ENCODE results near the gene SCAP.

SCAP gene

GRCh38 chr3:47407896-47408838 is 67.6 kb downstream of the SCAP start:
- TF ChIP-seq GATA3 (IDR thresholded peaks at IDR 0.05; ENCODE audit: low read depth, low read length) (no peak), GATA2 (IDR thresholded peaks at IDR 0.05; ENCODE audit: low read depth, low read length) (no peak)

- TF ChIP-seq GATA2 (IDR thresholded peaks at IDR 0.05; ENCODE audit: low read depth, low read length), result no peak
- TF ChIP-seq GATA3 (IDR thresholded peaks at IDR 0.05; ENCODE audit: low read depth, low read length), result no peak
Observed at GRCh38 chr3:47407237-47407636, 68.5 kb downstream of the SCAP start.

- TF ChIP-seq GATA3 (IDR thresholded peaks at IDR 0.05; ENCODE audit: low read depth, low read length) (no peak), GATA2 (IDR thresholded peaks at IDR 0.05; ENCODE audit: low read depth, low read length) (no peak)
Observed at GRCh38 chr3:47406762-47407149, 69.0 kb downstream of the SCAP start.

- TF ChIP-seq GATA3 (IDR thresholded peaks at IDR 0.05; ENCODE audit: low read depth, low read length) (no peak), GATA2 (IDR thresholded peaks at IDR 0.05; ENCODE audit: low read depth, low read length) (no peak)
Observed at GRCh38 chr3:47405820-47406761, 69.7 kb downstream of the SCAP start.

- no peak for TF ChIP-seq GATA2 (IDR thresholded peaks at IDR 0.05; ENCODE audit: low read depth, low read length)
- TF ChIP-seq GATA3 (IDR thresholded peaks at IDR 0.05; ENCODE audit: low read depth, low read length), result no peak
Observed at GRCh38 chr3:47404955-47405790, 70.6 kb downstream of the SCAP start.

GRCh38 chr3:47404431-47404876 is 71.3 kb downstream of the SCAP start:
- no peak for TF ChIP-seq GATA3 (IDR thresholded peaks at IDR 0.05; ENCODE audit: low read depth, low read length)
- TF ChIP-seq GATA2 (IDR thresholded peaks at IDR 0.05; ENCODE audit: low read depth, low read length), result no peak

- TF ChIP-seq GATA3 (IDR thresholded peaks at IDR 0.05; ENCODE audit: low read depth, low read length), result no peak
- TF ChIP-seq GATA2 (IDR thresholded peaks at IDR 0.05; ENCODE audit: low read depth, low read length), result no peak
Observed at GRCh38 chr3:47399531-47400270, 76.0 kb downstream of the SCAP start.

GRCh38 chr3:47399016-47399415 is 76.7 kb downstream of the SCAP start:
- TF ChIP-seq GATA2 (IDR thresholded peaks at IDR 0.05; ENCODE audit: low read depth, low read length) (no peak), GATA3 (IDR thresholded peaks at IDR 0.05; ENCODE audit: low read depth, low read length) (no peak)

- TF ChIP-seq GATA2 (IDR thresholded peaks at IDR 0.05; ENCODE audit: low read depth, low read length) (no peak), GATA3 (IDR thresholded peaks at IDR 0.05; ENCODE audit: low read depth, low read length) (no peak)
Observed at GRCh38 chr3:47398228-47398627, 77.5 kb downstream of the SCAP start.

- TF ChIP-seq GATA3 (IDR thresholded peaks at IDR 0.05; ENCODE audit: low read depth, low read length), result no peak
- TF ChIP-seq GATA2 (IDR thresholded peaks at IDR 0.05; ENCODE audit: low read depth, low read length), result no peak
Observed at GRCh38 chr3:47394881-47395280, 80.9 kb downstream of the SCAP start.

- TF ChIP-seq GATA3 (IDR thresholded peaks at IDR 0.05; ENCODE audit: low read depth, low read length), result no peak
- TF ChIP-seq GATA2 (IDR thresholded peaks at IDR 0.05; ENCODE audit: low read depth, low read length), result no peak; the same call in 1 of the 2 replicates
Observed at GRCh38 chr3:47394140-47394870, 81.4 kb downstream of the SCAP start.

- no peak for TF ChIP-seq GATA2 (IDR thresholded peaks at IDR 0.05; ENCODE audit: low read depth, low read length)
- TF ChIP-seq GATA3 (IDR thresholded peaks at IDR 0.05; ENCODE audit: low read depth, low read length), result no peak
Observed at GRCh38 chr3:47392933-47393332, 82.8 kb downstream of the SCAP start.

Data from SH-SY5Y (cell line).